Keratinocyte (primary cell): ENCODE results near the gene PSMC1. TPM values are rescaled to one million over a fixed set of nuclear protein-coding genes. Genes with fewer than 3 reads are reported as not detected.

Experiments
- DNase-seq: peaks from one replicate; pipeline ENCODE4 v3.0.0-alpha.2; 2011; ENCODE audit warnings: low read depth, missing footprints, low spot score
- FAIRE-seq: peaks from 2 replicates; lab custom pipeline; 2011; peaks lifted over from hg19 to GRCh38; lab: Jason Lieb, UNC
- H2AFZ ChIP-seq: 2 replicates; pipeline ENCODE4 v1.6.0; 2012; ENCODE audit warnings: low read length, control low read depth, inconsistent platforms; ENCODE audit not compliant: control insufficient read depth
- H3K27ac ChIP-seq: 2 replicates; pipeline ENCODE4 v1.5.1; 2011; ENCODE audit warnings: low read length; ENCODE audit not compliant: control insufficient read depth, insufficient read depth
- H3K27me3 ChIP-seq: 3 replicates; pipeline ENCODE4 v1.6.0; 2011; ENCODE audit warnings: low read length; ENCODE audit not compliant: control insufficient read depth, insufficient read depth; ENCODE audit errors: extremely low read depth
- H3K36me3 ChIP-seq, 2 experiments: 2 replicates in 1 of 2; 3 replicates in 1 of 2; pipeline ENCODE4 v1.5.1; 2011; ENCODE audit warnings: low read length in 2 of 2, mild to moderate bottlenecking in 1 of 2; ENCODE audit not compliant: control insufficient read depth in 2 of 2, insufficient read depth in 2 of 2; ENCODE audit errors: extremely low read depth in 1 of 2
- H3K4me1 ChIP-seq: 3 replicates; pipeline ENCODE4 v1.5.1; 2011; ENCODE audit warnings: low read length; ENCODE audit not compliant: control insufficient read depth, insufficient read depth; ENCODE audit errors: extremely low read depth
- H3K4me2 ChIP-seq: 3 replicates; pipeline ENCODE4 v1.6.0; 2011; ENCODE audit warnings: low read depth, low read length; ENCODE audit not compliant: control insufficient read depth, insufficient read depth; ENCODE audit errors: extremely low read depth
- H3K4me3 ChIP-seq, 3 experiments: fragments of 200-600 bp in 1 of 3; sonication (generic) in 1 of 3; 2 replicates in 2 of 3; 3 replicates in 1 of 3; pipeline ENCODE4 v1.5.1; 2011 to 2016; ENCODE audit warnings: low read length in 3 of 3, mild to moderate bottlenecking in 3 of 3, control low read depth in 2 of 3, inconsistent platforms in 1 of 3, low read depth in 1 of 3, mixed read lengths in 1 of 3, mixed run types in 1 of 3, moderate library complexity in 1 of 3; ENCODE audit not compliant: control insufficient read depth in 2 of 3, insufficient read depth in 2 of 3; ENCODE audit errors: extremely low read depth in 1 of 3
- H3K79me2 ChIP-seq: 2 replicates; pipeline ENCODE4 v1.6.0; 2012; ENCODE audit warnings: low read length; ENCODE audit not compliant: control insufficient read depth, insufficient read depth
- H3K9ac ChIP-seq: 3 replicates; pipeline ENCODE4 v1.6.0; 2011; ENCODE audit warnings: low read length; ENCODE audit not compliant: control insufficient read depth, insufficient read depth; ENCODE audit errors: extremely low read depth
- H3K9me1 ChIP-seq: 3 replicates; pipeline ENCODE4 v1.6.0; 2011; ENCODE audit warnings: low read length; ENCODE audit not compliant: control insufficient read depth, insufficient read depth; ENCODE audit errors: extremely low read depth
- H3K9me3 ChIP-seq: 2 replicates; pipeline ENCODE4 v1.5.1; 2012; ENCODE audit warnings: low read depth, low read length; ENCODE audit not compliant: control insufficient read depth
- H4K20me1 ChIP-seq: 3 replicates; pipeline ENCODE4 v1.6.0; 2011; ENCODE audit warnings: low read length; ENCODE audit not compliant: control insufficient read depth, insufficient read depth; ENCODE audit errors: extremely low read depth
- CTCF ChIP-seq, 3 experiments: IDR thresholded peaks in 1 of 3; conservative IDR thresholded peaks in 1 of 3; optimal IDR thresholded peaks in 1 of 3; 2 replicates in 2 of 3; 3 replicates in 1 of 3; pipeline versions ENCODE3 to v1.5.1; 2011; ENCODE audit warnings: low read length in 3 of 3, mild to moderate bottlenecking in 3 of 3, moderate library complexity in 2 of 3, control low read depth in 1 of 3, inconsistent platforms in 1 of 3; ENCODE audit not compliant: insufficient read depth in 2 of 3; ENCODE audit errors: extremely low read depth in 1 of 3
- EZH2 ChIP-seq: IDR thresholded peaks from one replicate; pipeline ENCODE4 v1.6.1; 2012; ENCODE audit warnings: inconsistent platforms, mild to moderate bottlenecking, low read length, moderate library complexity
- dilution Hi-C: fragments of 300-500 bp; cut with MboI; formaldehyde crosslinking; loops from one replicate; pipeline ENCODE4 v1.7.0; 2020; ENCODE audit warnings: low sequenced_read_pairs; ENCODE audit not compliant: extremely low pct_ligation_motif_present
- polyA plus RNA-seq, 5 experiments: library from polyadenylated mRNA; depleted of rRNA in 3 of 5; stranded (reverse) in 3 of 5; stranded (forward) in 1 of 5; unstranded in 1 of 5; fragments of >200 nt; gene quantifications; 1 replicate in 1 of 5; 2 replicates in 3 of 5; 3 replicates in 1 of 5; pipeline versions ENCODE4 v1.2.1 to v1.2.3, GENCODE V29; 2011 to 2012; ENCODE audit warnings: missing spikeins in 2 of 5, low read depth in 1 of 5, low replicate concordance in 1 of 5

PSMC1 gene
- polyA plus RNA-seq, 1 donor (not counting 4 experiments of a cell fraction or from before 2014, with no cell fraction given) = 234 TPM

GRCh38 chr14:90294872-90295271 lies 38.5 kb downstream of the PSMC1 start:
- H3K36me3 ChIP-seq = peaks cover 12 to 20% of the 10 kb centered on the region in 2 experiments
- no peaks in the 10 kb centered on the region for H3K9me3 ChIP-seq
- dilution Hi-C loops = no loop called here
- no peak overlapping the region for H3K4me2 ChIP-seq
- TF ChIP-seq EZH2 (no peak), CTCF (optimal IDR thresholded peaks at IDR 0.05 in 1 of 3, IDR thresholded peaks at IDR 0.05 in 1 of 3, conservative IDR thresholded peaks at IDR 0.05 in 1 of 3; ENCODE audit: extremely low read depth in 1 of 3, insufficient read depth in 2 of 3, low read length in 3 of 3) (no peak)
- H3K4me1 ChIP-seq = no peaks in the 10 kb centered on the region
- no peak overlapping the region for H3K9ac ChIP-seq
- H2AFZ ChIP-seq = no peak overlapping the region
- H3K79me2 ChIP-seq = no peaks in the 10 kb centered on the region
- FAIRE-seq = no peak
- H3K27ac ChIP-seq = no peak overlapping the region
- H3K27me3 ChIP-seq = no peaks in the 10 kb centered on the region
- no peaks in the 10 kb centered on the region for H4K20me1 ChIP-seq
- H3K9me1 ChIP-seq = no peaks in the 10 kb centered on the region
- H3K4me3 ChIP-seq = no peak overlapping the region
- DNase-seq = no peak

- Histone ChIP-seq H3K79me2 (no peaks in the 10 kb centered on the region), H2AFZ (no peak overlapping the region), H3K4me1 (no peaks in the 10 kb centered on the region), H3K36me3 (peaks cover 11 to 18% of the 10 kb centered on the region in 2 experiments), H3K9me1 (no peaks in the 10 kb centered on the region), H3K9ac (no peak overlapping the region), H4K20me1 (no peaks in the 10 kb centered on the region), H3K4me2 (no peak overlapping the region), H3K9me3 (no peaks in the 10 kb centered on the region), H3K27me3 (no peaks in the 10 kb centered on the region), H3K27ac (no peak overlapping the region), H3K4me3 (no peak overlapping the region)
- dilution Hi-C loops = no loop called here
- TF ChIP-seq EZH2 (no peak), CTCF (optimal IDR thresholded peaks at IDR 0.05 in 1 of 3, IDR thresholded peaks at IDR 0.05 in 1 of 3, conservative IDR thresholded peaks at IDR 0.05 in 1 of 3; ENCODE audit: extremely low read depth in 1 of 3, insufficient read depth in 2 of 3, low read length in 3 of 3) (no peak)
- DNase-seq = no peak
- FAIRE-seq = no peak
These were observed 39.6 kb downstream of the PSMC1 start for GRCh38 chr14:90295870-90296516.
